Measurements from ENCODE around the gene ADPRHL1.
"Not testable (repeated sequence)": the region's sequence is repeated elsewhere in the genome, so short reads cannot be mapped to it uniquely, and the experiment has no call there.

The ADPRHL1 gene

GRCh38 chr13:113387396-113387795 is 65.9 kb downstream of the ADPRHL1 start:
- TF ChIP-seq TAF1 (IDR thresholded peaks at IDR 0.05; ENCODE audit: low read depth, low read length) (no peak), POLR2AphosphoS5 (IDR thresholded peaks at IDR 0.05; ENCODE audit: low read depth, low read length) (no peak), SPI1 (IDR thresholded peaks at IDR 0.05; ENCODE audit: low read depth, low read length) (no peak), POU2F2 (IDR thresholded peaks at IDR 0.05; ENCODE audit: low read depth, low read length) (no peak), PAX5 (IDR thresholded peaks at IDR 0.05; ENCODE audit: insufficient read depth, low read length, severe bottlenecking) (no peak), POLR2A (IDR thresholded peaks at IDR 0.05; ENCODE audit: low read depth, low read length) (no peak)
- no peak for FAIRE-seq

DNA sequence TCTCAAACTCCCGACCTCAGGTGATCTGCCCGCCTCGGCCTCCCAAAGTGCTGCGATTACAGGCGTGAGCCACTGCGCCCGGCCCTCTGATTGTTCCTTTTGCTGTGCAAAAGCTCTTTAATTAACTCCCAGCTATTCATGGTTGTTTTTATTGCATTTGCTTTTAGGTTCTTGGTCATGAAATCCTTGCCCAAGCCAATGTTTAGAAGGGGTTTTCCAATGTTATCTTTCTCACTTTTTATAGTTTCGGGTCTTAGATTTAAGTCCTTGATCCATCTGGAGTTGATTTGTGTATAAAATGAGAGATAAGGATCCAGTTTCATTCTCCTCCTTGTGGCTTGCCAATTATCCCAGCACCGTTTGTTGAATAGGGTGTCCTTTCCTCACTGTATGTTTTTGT is 70.2 kb downstream of the ADPRHL1 start:
- DNase-seq (ENCODE audit: insufficient read length, low spot score) (no peak), FAIRE-seq (no peak)
- no peak for TF ChIP-seq PAX5 (IDR thresholded peaks at IDR 0.05; ENCODE audit: insufficient read depth, low read length, severe bottlenecking)
- no peak for TF ChIP-seq POU2F2 (IDR thresholded peaks at IDR 0.05; ENCODE audit: low read depth, low read length)

More at GRCh38 chr13:113387396-113387795, 65.9 kb downstream of the ADPRHL1 start:
- DNase-seq (ENCODE audit: insufficient read length, low spot score), result no peak

DNA sequence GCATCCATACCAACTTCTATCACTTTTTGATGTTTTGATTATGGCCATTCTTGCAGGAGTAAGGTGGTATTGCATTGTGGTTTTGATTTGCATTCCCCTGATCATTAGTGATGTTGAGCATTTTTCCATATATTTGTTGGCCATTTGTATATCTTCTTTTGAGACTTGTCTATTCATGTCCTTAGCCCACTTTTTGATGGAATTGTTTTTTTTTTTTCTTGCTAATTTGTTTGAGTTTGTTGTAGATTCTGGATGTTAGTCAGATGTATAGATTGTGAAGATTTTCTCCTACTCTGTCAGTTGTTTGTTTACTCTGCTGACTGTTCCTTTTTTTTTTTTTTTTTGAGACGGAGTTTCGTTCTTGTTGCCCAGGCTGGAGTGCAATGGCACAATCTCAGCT is 70.7 kb downstream of the ADPRHL1 start:
- DNase-seq (ENCODE audit: insufficient read length, low spot score); FAIRE-seq: not testable (repeated sequence)

DNA sequence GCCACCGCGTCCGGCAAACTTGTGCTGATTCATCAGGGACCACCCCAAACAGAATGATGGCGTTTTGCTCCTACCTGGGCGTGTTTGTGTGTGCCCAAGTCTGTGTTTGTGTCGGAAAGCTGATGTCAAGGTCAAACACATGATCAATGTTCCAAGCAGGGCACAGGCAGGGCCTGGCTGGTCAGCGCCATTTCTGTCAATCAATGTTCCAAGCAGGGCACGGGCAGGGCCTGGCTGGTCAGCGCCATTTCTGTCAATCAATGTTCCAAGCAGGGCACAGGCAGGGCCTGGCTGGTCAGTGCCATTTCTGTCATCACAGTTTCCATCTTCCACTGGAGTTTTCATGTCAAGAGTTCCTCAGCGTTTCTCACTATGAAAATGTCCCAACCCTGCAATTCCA is 74.5 kb downstream of the ADPRHL1 start:
- FAIRE-seq (no peak), DNase-seq (ENCODE audit: insufficient read length, low spot score) (no peak)
- no peak for TF ChIP-seq SPI1 (IDR thresholded peaks at IDR 0.05; ENCODE audit: low read depth, low read length)
- no peak for TF ChIP-seq POLR2A (IDR thresholded peaks at IDR 0.05; ENCODE audit: low read depth, low read length)
- no peak for TF ChIP-seq PAX5 (IDR thresholded peaks at IDR 0.05; ENCODE audit: insufficient read depth, low read length, severe bottlenecking)
- no peak for TF ChIP-seq POLR2AphosphoS5 (IDR thresholded peaks at IDR 0.05; ENCODE audit: low read depth, low read length)
- TF ChIP-seq TAF1 (IDR thresholded peaks at IDR 0.05; ENCODE audit: low read depth, low read length), result no peak
- no peak for TF ChIP-seq POU2F2 (IDR thresholded peaks at IDR 0.05; ENCODE audit: low read depth, low read length)

DNA sequence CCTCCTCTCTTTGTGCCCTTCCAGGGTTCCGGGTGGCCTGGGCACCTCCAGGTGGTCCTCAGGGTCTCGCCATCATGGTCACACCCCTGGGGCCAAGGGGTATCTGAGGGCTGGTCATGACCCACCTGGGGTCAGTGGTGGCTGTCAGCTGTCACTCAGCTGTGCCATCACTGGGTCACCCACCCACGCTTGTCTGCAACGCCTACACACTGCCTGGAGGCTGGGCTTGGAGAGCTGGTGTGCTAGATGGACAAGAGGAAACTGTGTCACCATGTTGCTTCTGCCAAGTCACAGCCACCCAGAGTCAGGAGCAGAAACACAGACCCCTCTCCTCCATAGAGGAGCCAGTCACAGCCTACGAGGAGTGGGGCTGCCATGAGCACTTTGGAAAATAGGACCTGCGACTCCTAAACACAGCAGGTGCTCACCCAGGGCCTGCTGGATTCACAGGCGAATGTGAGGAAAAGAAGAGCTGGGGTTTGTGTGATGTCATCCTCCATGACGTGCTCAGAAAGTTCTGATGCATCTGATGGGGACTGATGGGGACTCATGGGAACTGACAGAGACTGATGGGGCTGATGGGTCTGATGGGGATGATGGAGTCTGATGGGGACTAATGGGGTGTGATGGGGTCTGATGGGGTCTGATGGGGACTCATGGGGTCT is 78.6 kb downstream of the ADPRHL1 start:
- TF ChIP-seq POLR2A (IDR thresholded peaks at IDR 0.05; ENCODE audit: low read depth, low read length), result no peak
- TF ChIP-seq POU2F2 (IDR thresholded peaks at IDR 0.05; ENCODE audit: low read depth, low read length), result no peak
- TF ChIP-seq POLR2AphosphoS5 (IDR thresholded peaks at IDR 0.05; ENCODE audit: low read depth, low read length), result no peak
- TF ChIP-seq TAF1 (IDR thresholded peaks at IDR 0.05; ENCODE audit: low read depth, low read length), result no peak
- TF ChIP-seq PAX5 (IDR thresholded peaks at IDR 0.05; ENCODE audit: insufficient read depth, low read length, severe bottlenecking), result no peak
- TF ChIP-seq SPI1 (IDR thresholded peaks at IDR 0.05; ENCODE audit: low read depth, low read length), result no peak
- DNase-seq (ENCODE audit: insufficient read length, low spot score), result no peak
- FAIRE-seq, result no peak

GRCh38 chr13:113373811-113374485 is 79.3 kb downstream of the ADPRHL1 start:
- FAIRE-seq, result no peak
- TF ChIP-seq POLR2A (IDR thresholded peaks at IDR 0.05; ENCODE audit: low read depth, low read length) (no peak), POU2F2 (IDR thresholded peaks at IDR 0.05; ENCODE audit: low read depth, low read length) (no peak), POLR2AphosphoS5 (IDR thresholded peaks at IDR 0.05; ENCODE audit: low read depth, low read length) (no peak), SPI1 (IDR thresholded peaks at IDR 0.05; ENCODE audit: low read depth, low read length) (no peak), TAF1 (IDR thresholded peaks at IDR 0.05; ENCODE audit: low read depth, low read length) (no peak), PAX5 (IDR thresholded peaks at IDR 0.05; ENCODE audit: insufficient read depth, low read length, severe bottlenecking) (no peak)
- no peak for DNase-seq (ENCODE audit: insufficient read length, low spot score)

DNA sequence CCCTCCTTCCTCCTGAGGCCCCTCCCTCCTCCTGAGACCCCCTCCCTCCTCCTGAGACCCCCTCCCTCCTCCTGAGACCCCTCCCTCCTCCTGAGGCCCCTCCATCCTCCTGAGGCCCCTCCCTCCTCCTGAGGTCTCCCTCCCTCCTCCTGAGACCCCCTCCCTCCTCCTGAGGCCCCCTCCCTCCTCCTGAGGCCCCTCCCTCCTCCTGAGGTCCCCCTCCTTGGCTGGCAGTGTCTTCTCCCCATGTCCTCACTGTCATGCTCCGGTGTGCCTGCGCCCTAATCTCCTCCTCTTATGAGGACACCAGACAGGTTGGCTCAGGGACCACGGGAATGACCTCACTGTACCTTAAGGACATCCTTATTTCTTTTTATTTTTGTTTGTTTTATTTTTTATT is 81.6 kb downstream of the ADPRHL1 start:
- not testable (repeated sequence) for DNase-seq (ENCODE audit: insufficient read length, low spot score); FAIRE-seq

DNA sequence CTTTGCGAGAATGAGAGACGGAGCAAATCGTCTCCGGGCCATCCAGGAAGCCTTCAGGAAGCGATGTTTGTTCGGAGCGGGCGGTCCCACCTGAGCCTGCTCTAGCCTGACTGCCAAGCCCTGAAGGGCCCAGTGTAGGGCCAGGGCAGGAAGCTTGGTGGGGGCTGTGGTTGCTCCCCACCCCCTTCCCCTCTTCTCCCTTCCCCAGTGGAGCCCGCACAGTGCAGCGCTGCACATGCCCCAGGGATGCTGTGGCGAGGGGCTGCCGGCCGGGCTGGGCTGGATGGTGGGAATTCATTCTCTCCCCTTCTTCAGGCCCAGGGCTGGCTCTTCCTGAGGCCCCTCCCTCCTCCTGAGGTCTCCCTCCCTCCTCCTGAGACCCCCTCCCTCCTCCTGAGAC is 82.2 kb downstream of the ADPRHL1 start:
- FAIRE-seq (no peak), DNase-seq (ENCODE audit: insufficient read length, low spot score) (no peak)
- TF ChIP-seq TAF1 (IDR thresholded peaks at IDR 0.05; ENCODE audit: low read depth, low read length), result no peak

GRCh38 chr13:113369881-113370280 is 83.4 kb downstream of the ADPRHL1 start:
- no peak for TF ChIP-seq POLR2AphosphoS5 (IDR thresholded peaks at IDR 0.05; ENCODE audit: low read depth, low read length)
- TF ChIP-seq PAX5 (IDR thresholded peaks at IDR 0.05; ENCODE audit: insufficient read depth, low read length, severe bottlenecking), result no peak
- no peak for DNase-seq (ENCODE audit: insufficient read length, low spot score)
- no peak for FAIRE-seq

DNA sequence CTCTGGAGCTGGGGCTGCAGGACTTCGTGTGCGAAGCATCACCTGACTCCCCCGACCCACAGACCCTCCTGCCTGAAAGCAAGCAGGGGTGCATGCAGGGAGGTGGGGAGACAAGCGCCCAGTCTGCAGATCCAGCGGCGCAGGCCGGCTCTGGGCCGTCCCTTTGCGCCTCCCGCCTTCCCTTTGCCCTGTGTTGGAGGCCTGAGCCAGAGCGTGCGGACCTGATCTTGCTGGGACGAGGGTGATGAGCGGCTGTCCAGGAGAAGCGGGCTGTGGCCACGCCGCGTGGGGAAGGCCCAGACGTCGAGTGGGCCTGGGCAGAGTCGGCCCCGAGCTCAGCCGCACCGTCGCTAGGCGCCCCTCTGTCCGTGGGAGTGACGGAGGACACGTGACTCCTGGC is 84.1 kb downstream of the ADPRHL1 start:
- DNase-seq (ENCODE audit: insufficient read length, low spot score) (no peak), FAIRE-seq (no peak)
- TF ChIP-seq POLR2AphosphoS5 (IDR thresholded peaks at IDR 0.05; ENCODE audit: low read depth, low read length) (no peak), POLR2A (IDR thresholded peaks at IDR 0.05; ENCODE audit: low read depth, low read length) (no peak), PAX5 (IDR thresholded peaks at IDR 0.05; ENCODE audit: insufficient read depth, low read length, severe bottlenecking) (no peak), SPI1 (IDR thresholded peaks at IDR 0.05; ENCODE audit: low read depth, low read length) (no peak), POU2F2 (IDR thresholded peaks at IDR 0.05; ENCODE audit: low read depth, low read length) (no peak), TAF1 (IDR thresholded peaks at IDR 0.05; ENCODE audit: low read depth, low read length) (no peak)

GRCh38 chr13:113368353-113368752 is 84.9 kb downstream of the ADPRHL1 start:
- not testable (repeated sequence) for FAIRE-seq; DNase-seq (ENCODE audit: insufficient read length, low spot score)
